Measurements from ENCODE around the gene LCN12. TPM values are rescaled to one million over a fixed set of nuclear protein-coding genes. Genes with fewer than 3 reads are reported as not detected.

Gene LCN12
- total RNA-seq, 1 experiment from 2014 or later: 2.1 TPM

GRCh38 chr9:136970361-136970760 lies 18.3 kb downstream of the LCN12 start:
- Histone ChIP-seq H3K56ac (ENCODE audit: insufficient read length, low read depth, low read length) (no peak overlapping the region), H2BK15ac (ENCODE audit: low read depth, low read length) (no peak overlapping the region), H2BK5ac (ENCODE audit: insufficient read length, low read length) (no peak overlapping the region), H3K9ac (ENCODE audit: extremely low read depth, insufficient read length, low read length) (no peak overlapping the region), H3K18ac (ENCODE audit: insufficient read length, low read depth, low read length) (no peak overlapping the region), H2BK20ac (ENCODE audit: low read depth, low read length, poor library complexity, severe bottlenecking) (no peak overlapping the region), H3K23me2 (ENCODE audit: insufficient read length, low read depth, low read length, poor library complexity, severe bottlenecking) (no peaks in the 10 kb centered on the region), H4K8ac (replicated peaks; ENCODE audit: insufficient read length, low read depth, low read length) (no peak overlapping the region), H4K20me1 (ENCODE audit: control insufficient read depth, insufficient read depth, insufficient read length) (no peaks in the 10 kb centered on the region), H3K79me2 (ENCODE audit: insufficient read depth, low read length) (no peaks in the 10 kb centered on the region), H3K79me1 (ENCODE audit: insufficient read depth, low read depth, low read length, poor library complexity, severe bottlenecking) (no peaks in the 10 kb centered on the region), H3K27me3 (ENCODE audit: insufficient read depth, low read length) (no peaks in the 10 kb centered on the region), H3K4ac (ENCODE audit: low read depth, low read length) (no peak overlapping the region), H3K4me1 (ENCODE audit: insufficient read depth, low read length) (peaks cover 2% of the 10 kb centered on the region; the same call in 1 of the 2 replicates), H2BK12ac (ENCODE audit: insufficient read length, low read depth, low read length) (no peak overlapping the region), H2AK5ac (ENCODE audit: insufficient read length, low read length) (no peak overlapping the region), H3T11ph (ENCODE audit: low read length) (no peak overlapping the region), H4K91ac (ENCODE audit: insufficient read length, low read depth, low read length) (no peak overlapping the region), H3K27ac (ENCODE audit: insufficient read length, low read depth, low read length) (no peak overlapping the region), H4K5ac (ENCODE audit: insufficient read length, low read depth, low read length) (no peak overlapping the region), H3K23ac (ENCODE audit: insufficient read length, low read depth, low read length) (no peak overlapping the region), H3K9me3 (ENCODE audit: control insufficient read depth, low read depth, low read length) (no peaks in the 10 kb centered on the region), H3K14ac (ENCODE audit: insufficient read depth, low read length) (no peak overlapping the region), H2BK120ac (ENCODE audit: low read depth, low read length, poor library complexity, severe bottlenecking) (no peak overlapping the region), H3K4me2 (ENCODE audit: insufficient read depth, insufficient read length, low read length) (no peak overlapping the region), H2AFZ (ENCODE audit: low read length) (no peak overlapping the region)
- no CpG with 5 or more reads among the region's 11 CpGs for WGBS (ENCODE audit: extremely low coverage, insufficient read length, low lambda C conversion rate)
- Mint-ChIP-seq H3K9me3 (no peaks in the 10 kb centered on the region), H3K27me3 (ENCODE audit: low read depth) (peaks cover 12% of the 10 kb centered on the region), H3K4me1 (peaks cover 7 to 10% of the 10 kb centered on the region in 2 experiments), H3K4me3 (no peak overlapping the region), H3K27ac (no peak overlapping the region), H3K36me3 (ENCODE audit: insufficient read depth in 1 of 3, low read depth in 3 of 3) (no peaks in the 10 kb centered on the region)
- DNase-seq: no peak
- TF ChIP-seq CTCF (conservative IDR thresholded peaks at IDR 0.05): no peak
